ENCODE data around the gene HAUS5.
A peak's percentile ranks its signal among the peaks of the same experiment; 100 is the strongest.

The HAUS5 gene

GRCh38 chr19:35608251-35608650, 4.3 kb upstream of the HAUS5 start:
- DNase-seq (ENCODE audit: low spot score) = no peak

GRCh38 chr19:35609851-35610353, 2.6 kb upstream of the HAUS5 start:
- DNase-seq (ENCODE audit: low spot score) = no peak

GRCh38 chr19:35612224-35612558, 344 bp upstream of the HAUS5 start:
- DNase-seq (ENCODE audit: low spot score) = no peak

- no peak for DNase-seq (ENCODE audit: low spot score)
Observed at GRCh38 chr19:35613574-35613973, 1.0 kb downstream of the HAUS5 start.

GRCh38 chr19:35615036-35615435, 2.5 kb downstream of the HAUS5 start:
- no peak for DNase-seq (ENCODE audit: low spot score)

- DNase-seq (ENCODE audit: low spot score) = no peak
Observed at GRCh38 chr19:35618857-35619256, 6.3 kb downstream of the HAUS5 start.

- no peak for DNase-seq (ENCODE audit: low spot score)
Observed at GRCh38 chr19:35619290-35619923, 6.9 kb downstream of the HAUS5 start.

- no peak for DNase-seq (ENCODE audit: low spot score)
Observed at GRCh38 chr19:35620001-35620400, 7.5 kb downstream of the HAUS5 start.

GRCh38 chr19:35621708-35622107, 9.2 kb downstream of the HAUS5 start:
- DNase-seq (ENCODE audit: low spot score) = no peak

- no peak for DNase-seq (ENCODE audit: low spot score)
Observed at GRCh38 chr19:35622750-35623149, 10.2 kb downstream of the HAUS5 start.

GRCh38 chr19:35623327-35624010, 10.9 kb downstream of the HAUS5 start:
- no peak for DNase-seq (ENCODE audit: low spot score)

- DNase-seq (ENCODE audit: low spot score) = no peak
Observed at GRCh38 chr19:35628264-35628564, 15.7 kb downstream of the HAUS5 start.

- DNase-seq (ENCODE audit: low spot score) = peak; percentile 99
Observed at GRCh38 chr19:35628565-35629331, 16.2 kb downstream of the HAUS5 start, which contains the start of gene RBM42. Gene RBM42 (plus strand): TSS chr19:35629036. CDS start chr19:35629154, 118 bp downstream.

GRCh38 chr19:35629332-35629633, 16.7 kb downstream of the HAUS5 start:
- no peak for DNase-seq (ENCODE audit: low spot score)

- DNase-seq (ENCODE audit: low spot score) = no peak
Observed at GRCh38 chr19:35633727-35634440, 21.3 kb downstream of the HAUS5 start.

GRCh38 chr19:35636651-35637050, 24.1 kb downstream of the HAUS5 start:
- no peak for DNase-seq (ENCODE audit: low spot score)

GRCh38 chr19:35637165-35637564, 24.6 kb downstream of the HAUS5 start:
- no peak for DNase-seq (ENCODE audit: low spot score)

GRCh38 chr19:35639321-35639639, 26.7 kb downstream of the HAUS5 start:
- DNase-seq (ENCODE audit: low spot score) = no peak

GRCh38 chr19:35639863-35640262, 27.3 kb downstream of the HAUS5 start:
- DNase-seq (ENCODE audit: low spot score) = no peak

- DNase-seq (ENCODE audit: low spot score) = no peak
Observed at GRCh38 chr19:35641515-35642151, 29.1 kb downstream of the HAUS5 start, which contains the start of gene ETV2. Gene ETV2 (plus strand): TSS chr19:35641745. CDS start chr19:35642461, 716 bp downstream.

GRCh38 chr19:35642312-35642711, 29.8 kb downstream of the HAUS5 start:
- DNase-seq (ENCODE audit: low spot score) = no peak

- no peak for DNase-seq (ENCODE audit: low spot score)
Observed at GRCh38 chr19:35642798-35643254, 30.3 kb downstream of the HAUS5 start.

All from AG08395 (cell line).